ENCODE results near the gene SNRNP48. TPM values are rescaled to one million over a fixed set of nuclear protein-coding genes. Genes with fewer than 3 reads are reported as not detected.
A peak's percentile ranks its signal among the peaks of the same experiment; 100 is the strongest.

The SNRNP48 gene
- total RNA-seq, 1 donor from 2014 or later, result 11.4 TPM

DNA sequence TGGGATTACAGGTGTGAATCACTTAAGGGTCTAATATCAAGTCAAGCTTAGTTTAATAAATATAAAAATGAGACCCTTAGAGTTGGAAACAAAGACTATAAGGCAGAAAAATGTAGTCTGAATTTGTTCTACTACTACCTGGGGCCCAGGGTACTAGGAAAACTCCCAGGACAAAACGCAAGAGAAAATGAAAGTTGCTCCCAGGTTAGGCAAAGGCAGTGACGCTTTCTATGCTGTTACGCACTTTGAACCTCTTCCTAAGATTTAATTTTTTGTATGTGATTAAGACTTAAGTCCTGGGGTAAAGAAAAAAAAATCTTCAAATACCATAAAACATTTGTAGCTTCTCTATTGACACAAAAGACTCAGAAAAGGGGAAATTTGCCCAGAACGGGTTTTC is 31.2 kb upstream of the SNRNP48 start:
- DNase-seq (ENCODE audit: low read depth in 2 of 2), result no peak

DNA sequence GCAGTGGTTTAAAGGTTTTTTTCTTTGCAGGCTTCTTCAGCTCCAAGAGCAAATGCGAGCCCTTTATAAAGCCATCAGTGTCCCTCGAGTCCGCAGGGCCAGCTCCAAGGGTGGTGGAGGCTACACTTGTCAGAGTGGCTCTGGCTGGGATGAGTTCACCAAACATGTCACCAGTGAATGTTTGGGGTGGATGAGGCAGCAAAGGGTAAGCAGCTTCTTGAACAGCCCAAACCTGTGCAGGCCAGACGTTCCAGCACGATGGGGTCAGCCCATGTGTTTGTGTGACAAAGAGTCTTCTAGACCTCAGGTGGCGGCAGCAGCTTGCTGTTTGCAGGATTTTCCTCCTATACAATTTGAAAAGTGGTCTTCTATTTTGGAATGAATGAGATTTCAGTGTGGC is 30.8 kb upstream of the SNRNP48 start:
- DNase-seq (ENCODE audit: low read depth in 2 of 2), result no peak

- no peak for DNase-seq (ENCODE audit: low read depth in 2 of 2)
Observed at GRCh38 chr6:7559651-7560385, 30.2 kb upstream of the SNRNP48 start.

DNA sequence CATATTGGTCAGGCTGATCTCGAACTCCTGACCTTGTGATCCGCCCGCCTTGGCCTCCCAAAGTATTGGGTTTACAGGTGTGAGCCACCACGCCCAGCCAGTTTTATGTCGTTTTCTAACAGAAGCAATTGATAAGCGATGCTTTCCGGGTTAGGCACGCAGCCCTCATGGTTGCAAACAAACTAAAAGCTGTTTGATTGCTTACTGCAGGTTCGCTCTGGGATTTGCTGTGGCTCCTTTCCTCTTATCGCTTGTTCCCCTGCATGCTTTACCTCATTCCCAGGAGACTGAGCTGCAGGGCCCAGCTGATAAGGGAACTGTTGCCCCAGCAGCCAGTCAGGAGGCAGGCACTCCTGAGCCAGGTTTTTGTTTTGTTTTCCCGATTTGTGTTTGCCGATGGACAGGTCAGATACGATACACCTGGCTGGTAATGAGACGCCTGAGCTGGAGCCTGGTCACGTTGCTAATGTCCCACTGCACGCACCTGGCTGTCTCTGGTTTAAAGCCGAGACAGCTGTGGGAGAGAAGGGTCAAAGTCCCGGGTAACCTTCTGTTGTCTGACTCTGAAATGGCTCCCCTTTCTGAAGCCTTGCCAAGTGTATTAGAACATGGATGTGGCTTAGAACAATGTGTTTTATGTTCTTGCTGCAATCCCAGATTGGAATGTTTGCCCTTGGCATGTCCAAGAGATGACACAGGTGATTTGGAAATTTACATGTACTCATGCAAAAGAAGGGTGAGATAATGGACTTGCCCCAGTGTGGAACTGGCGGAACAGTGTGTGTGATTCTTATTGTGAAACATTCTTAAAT is 28.6 kb upstream of the SNRNP48 start:
- peak in 1 of 2 donors; percentile 30 for DNase-seq (ENCODE audit: low read depth in 2 of 2)

DNA sequence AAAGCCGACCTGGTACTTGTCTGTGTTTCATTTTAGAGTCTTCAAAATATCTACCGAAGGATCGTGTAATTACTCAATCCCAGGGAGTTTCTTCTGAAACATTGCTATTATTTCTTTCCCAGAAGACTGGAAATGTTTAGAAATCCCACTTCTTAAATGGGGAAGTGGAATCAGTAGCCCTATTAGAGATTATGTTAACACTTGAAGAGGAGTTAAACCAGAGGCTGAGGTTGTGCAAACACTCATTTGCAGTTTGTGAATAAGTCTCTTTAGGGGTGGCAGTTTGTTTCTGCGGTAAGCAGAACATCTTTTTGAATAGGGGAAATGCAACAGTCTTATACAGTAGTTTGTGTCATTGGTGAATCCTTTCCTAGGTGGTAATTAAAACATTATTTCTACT is 27.2 kb upstream of the SNRNP48 start:
- DNase-seq (ENCODE audit: low read depth in 2 of 2), result no peak

GRCh38 chr6:7566107-7566506 is 23.9 kb upstream of the SNRNP48 start:
- DNase-seq (ENCODE audit: low read depth in 2 of 2), result no peak

GRCh38 chr6:7566617-7567173 is 23.3 kb upstream of the SNRNP48 start:
- no peak for DNase-seq (ENCODE audit: low read depth in 2 of 2)

GRCh38 chr6:7568021-7568420 is 22.0 kb upstream of the SNRNP48 start:
- no peak for DNase-seq (ENCODE audit: low read depth in 2 of 2)

DNA sequence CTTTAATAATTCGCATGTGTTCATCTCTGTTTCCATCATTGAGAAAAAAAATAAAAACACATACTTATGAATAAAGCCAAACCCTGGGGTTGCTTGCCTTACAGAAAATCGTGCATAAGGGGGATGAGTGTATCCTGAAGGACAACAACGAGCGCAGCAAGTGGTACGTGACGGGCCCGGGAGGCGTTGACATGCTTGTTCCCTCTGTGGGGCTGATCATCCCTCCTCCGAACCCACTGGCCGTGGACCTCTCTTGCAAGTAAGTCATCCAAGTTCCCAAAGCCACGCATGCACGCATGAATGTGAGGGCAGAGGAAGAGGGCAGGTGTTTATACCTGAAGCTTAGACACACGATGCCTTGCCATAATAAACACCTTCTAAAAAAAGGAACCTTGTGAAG is 20.9 kb upstream of the SNRNP48 start:
- no peak for DNase-seq (ENCODE audit: low read depth in 2 of 2)

DNA sequence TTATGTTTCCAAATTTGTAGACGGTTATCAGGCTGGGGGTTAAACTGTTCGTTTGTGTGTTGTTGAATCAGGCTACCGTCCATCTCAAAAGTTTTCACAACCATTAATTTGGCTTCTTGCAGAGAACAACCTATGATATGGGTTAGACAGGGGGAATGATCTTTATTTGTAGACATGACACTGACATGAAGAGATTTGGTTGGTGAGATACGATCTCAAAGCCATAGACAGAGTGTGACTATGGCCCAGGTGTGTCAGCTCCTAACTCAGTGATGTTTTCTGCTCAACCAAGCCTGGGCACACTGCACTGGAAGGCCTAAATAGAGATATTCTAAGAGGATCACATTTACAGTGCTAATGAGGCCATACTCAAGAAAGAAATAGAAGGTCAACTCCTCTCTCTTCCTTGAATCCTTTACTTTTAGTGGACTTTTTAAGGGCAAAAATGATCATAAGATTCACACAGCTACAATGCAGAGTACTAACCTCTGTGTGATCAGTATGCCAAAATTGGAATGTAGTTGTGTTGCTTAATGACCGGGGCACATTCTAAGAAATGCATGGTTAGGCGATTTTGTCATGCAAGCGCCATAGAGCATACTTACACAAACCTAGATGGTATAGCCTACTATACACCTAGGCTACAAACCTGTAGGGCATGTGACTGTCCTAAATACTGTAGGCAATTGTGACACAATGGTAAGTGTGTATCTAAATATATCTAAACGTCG is 17.6 kb upstream of the SNRNP48 start:
- no peak for DNase-seq (ENCODE audit: low read depth in 2 of 2)

DNA sequence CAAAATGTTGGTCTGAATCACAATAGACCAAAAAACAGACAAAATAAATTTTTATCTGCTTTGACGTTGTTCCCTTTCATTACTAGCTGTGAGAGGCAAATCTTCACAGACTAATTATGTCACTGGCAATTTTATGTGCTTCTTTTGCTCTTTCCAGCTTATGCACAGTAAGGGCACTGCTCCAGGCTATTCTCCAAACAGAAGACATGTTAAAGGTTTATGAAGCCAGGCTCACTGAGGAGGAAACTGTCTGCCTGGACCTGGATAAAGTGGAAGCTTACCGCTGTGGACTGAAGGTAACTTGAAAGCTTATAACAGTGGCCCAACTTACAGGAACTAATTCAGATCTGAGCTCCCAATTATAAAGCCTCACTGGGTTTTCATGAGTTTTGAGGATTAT is 15.5 kb upstream of the SNRNP48 start:
- DNase-seq (ENCODE audit: low read depth in 2 of 2), result no peak

- no peak for DNase-seq (ENCODE audit: low read depth in 2 of 2)
Observed at GRCh38 chr6:7578516-7578915, 11.5 kb upstream of the SNRNP48 start.

GRCh38 chr6:7578931-7579330 is 11.1 kb upstream of the SNRNP48 start:
- DNase-seq (ENCODE audit: low read depth in 2 of 2), result no peak

GRCh38 chr6:7579851-7580250 is 10.1 kb upstream of the SNRNP48 start:
- DNase-seq (ENCODE audit: low read depth in 2 of 2), result no peak

GRCh38 chr6:7580537-7580926 is 9.5 kb upstream of the SNRNP48 start:
- DNase-seq (ENCODE audit: low read depth in 2 of 2), result no peak

GRCh38 chr6:7580927-7581618 is 8.9 kb upstream of the SNRNP48 start:
- no peak for DNase-seq (ENCODE audit: low read depth in 2 of 2)

DNA sequence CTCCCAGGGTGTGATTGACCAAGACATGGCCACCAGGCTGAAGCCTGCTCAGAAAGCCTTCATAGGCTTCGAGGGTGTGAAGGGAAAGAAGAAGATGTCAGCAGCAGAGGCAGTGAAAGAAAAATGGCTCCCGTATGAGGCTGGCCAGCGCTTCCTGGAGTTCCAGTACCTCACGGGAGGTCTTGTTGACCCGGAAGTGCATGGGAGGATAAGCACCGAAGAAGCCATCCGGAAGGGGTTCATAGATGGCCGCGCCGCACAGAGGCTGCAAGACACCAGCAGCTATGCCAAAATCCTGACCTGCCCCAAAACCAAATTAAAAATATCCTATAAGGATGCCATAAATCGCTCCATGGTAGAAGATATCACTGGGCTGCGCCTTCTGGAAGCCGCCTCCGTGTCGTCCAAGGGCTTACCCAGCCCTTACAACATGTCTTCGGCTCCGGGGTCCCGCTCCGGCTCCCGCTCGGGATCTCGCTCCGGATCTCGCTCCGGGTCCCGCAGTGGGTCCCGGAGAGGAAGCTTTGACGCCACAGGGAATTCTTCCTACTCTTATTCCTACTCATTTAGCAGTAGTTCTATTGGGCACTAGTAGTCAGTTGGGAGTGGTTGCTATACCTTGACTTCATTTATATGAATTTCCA is 4.6 kb upstream of the SNRNP48 start:
- DNase-seq (ENCODE audit: low read depth in 2 of 2), result no peak

- peak in 1 of 2 donors; percentile 30 for DNase-seq (ENCODE audit: low read depth in 2 of 2)
Observed at GRCh38 chr6:7587631-7588100, 2.3 kb upstream of the SNRNP48 start.

DNA sequence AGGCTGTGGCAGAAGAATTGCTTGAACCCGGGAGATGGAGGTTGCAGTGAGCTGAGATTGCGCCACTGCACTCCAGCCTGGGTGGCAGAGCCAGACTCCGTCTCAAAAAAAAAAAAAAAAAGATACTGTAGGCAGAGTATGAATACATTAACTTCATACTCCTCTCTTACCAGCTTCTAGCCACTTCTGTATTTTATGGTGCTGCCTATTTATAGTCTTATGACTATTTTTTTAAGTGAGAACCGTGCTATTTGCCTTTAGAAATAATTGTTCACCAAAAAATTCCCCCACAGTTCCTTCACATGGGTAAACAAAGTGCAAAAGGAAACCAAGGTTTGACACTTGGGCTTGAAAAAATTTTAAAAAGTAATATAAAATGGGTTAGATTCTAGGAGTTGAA is 1.5 kb upstream of the SNRNP48 start:
- DNase-seq (ENCODE audit: low read depth in 2 of 2), result no peak

GRCh38 chr6:7589221-7589620 is 777 bp upstream of the SNRNP48 start:
- DNase-seq (ENCODE audit: low read depth in 2 of 2), result no peak

DNA sequence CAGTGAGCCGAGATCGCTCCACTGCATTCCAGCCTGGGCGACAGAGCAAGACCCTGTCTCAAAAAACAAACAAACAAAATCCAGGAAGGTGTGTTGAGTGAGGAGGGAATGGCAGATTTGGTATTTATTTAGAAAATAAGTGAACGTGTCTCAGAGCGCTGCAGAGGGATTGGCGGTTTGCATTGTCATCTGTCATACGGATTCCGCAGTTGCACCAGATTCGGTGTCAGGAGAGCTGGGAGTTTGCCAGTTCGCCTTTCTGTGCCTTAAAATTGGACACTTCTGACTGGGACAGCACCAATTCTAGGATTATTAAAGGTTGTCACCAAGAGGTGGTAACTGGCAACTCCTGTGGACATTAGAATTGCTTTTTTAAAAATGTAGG is 912 bp downstream of the SNRNP48 start:
- DNase-seq (ENCODE audit: low read depth in 2 of 2), result peak; percentile 21 to 47
